Astrocyte of the spinal cord (primary cell): ENCODE results near the gene RDH8.
A peak's percentile ranks its signal among the peaks of the same experiment; 100 is the strongest.

Experiments
- DNase-seq: peaks from one replicate; pipeline ENCODE4 v3.0.0; 2011; ENCODE audit warnings: low read depth, low spot score
- H3K4me3 ChIP-seq: 2 replicates; pipeline ENCODE4 v1.5.1; 2011; ENCODE audit warnings: low read depth, mild to moderate bottlenecking, low read length, moderate library complexity
- CTCF ChIP-seq: IDR thresholded peaks from 2 replicates; pipeline ENCODE4 v1.5.1; 2012; ENCODE audit warnings: low read depth, mild to moderate bottlenecking, low read length, inconsistent platforms
- in situ Hi-C: cut with HindIII; loops from 2 replicates; pipeline ENCODE4 v1.10.0; 2017; ENCODE audit warnings: low sequenced_read_pairs

Gene RDH8

GRCh38 chr19:9970481-9970880 is 42.8 kb upstream of the RDH8 start:
- in situ Hi-C loops: no loop called here
- no peak for DNase-seq
- no peak overlapping the region for H3K4me3 ChIP-seq
- no peak for TF ChIP-seq CTCF

GRCh38 chr19:9971166-9971897 is 42.0 kb upstream of the RDH8 start:
- in situ Hi-C loops: no loop called here
- H3K4me3 ChIP-seq: no peak overlapping the region
- DNase-seq: no peak
- TF ChIP-seq CTCF: no peak

GRCh38 chr19:9972103-9972502 is 41.2 kb upstream of the RDH8 start:
- in situ Hi-C loops: no loop called here
- TF ChIP-seq CTCF: no peak
- no peak overlapping the region for H3K4me3 ChIP-seq
- DNase-seq: no peak

- H3K4me3 ChIP-seq: no peak overlapping the region
- DNase-seq: no peak
- no peak for TF ChIP-seq CTCF
- in situ Hi-C loops: no loop called here
These were observed 31.6 kb upstream of the RDH8 start for GRCh38 chr19:9981406-9982260.

GRCh38 chr19:9986787-9987281 is 26.4 kb upstream of the RDH8 start:
- no peak overlapping the region for H3K4me3 ChIP-seq
- TF ChIP-seq CTCF: no peak
- in situ Hi-C loops: no loop called here
- DNase-seq: peak; percentile 14

- in situ Hi-C loops: no loop called here
- TF ChIP-seq CTCF: no peak
- no peak for DNase-seq
- H3K4me3 ChIP-seq: no peak overlapping the region
These were observed 23.8 kb upstream of the RDH8 start for GRCh38 chr19:9989504-9989903.
